B cell (primary cell): ENCODE measurements around the gene NEMP2. TPM values are rescaled to one million over a fixed set of nuclear protein-coding genes. Genes with fewer than 3 reads are reported as not detected.

Experiments used
- ATAC-seq: fragments of 200-7000 bp; cut with Tn5 transposase; one replicate; pipeline ENCODE4 v1.10.0; 2021; ENCODE audit warnings: low read depth, mild to moderate bottlenecking, moderate number of reproducible peaks, moderate library complexity
- CTCF ChIA-PET: fragments of 350-600 bp; sonication (Branson Sonifier 250); formaldehyde crosslinking; loops from one replicate; lab custom pipeline; 2021; ENCODE audit warnings: antibody characterized with exemption, inconsistent platforms; lab: Charles Lee
- POLR2A ChIA-PET: fragments of 350-600 bp; sonication (Branson Sonifier 250); formaldehyde crosslinking; loops from one replicate; lab custom pipeline; 2021; ENCODE audit warnings: antibody characterized with exemption; lab: Charles Lee
- DNase-seq: peaks from one replicate; pipeline ENCODE4 v3.0.0; 2013
- H2AFZ ChIP-seq: 2 replicates; pipeline ENCODE4 v1.6.1; 2012; ENCODE audit warnings: mild to moderate bottlenecking, low read depth, low read length; ENCODE audit not compliant: insufficient read depth, poor library complexity, severe bottlenecking
- H3K27ac ChIP-seq, 2 donors: 1 replicate in 1 of 2; 2 replicates in 1 of 2; pipeline ENCODE4 v1.5.1; 2012 to 2013; ENCODE audit warnings: low read length in 2 of 2, mild to moderate bottlenecking in 2 of 2, moderate library complexity in 1 of 2
- H3K27me3 ChIP-seq, 4 experiments: fragments of 200-600 bp in 1 of 4; sonication (generic) in 1 of 4; replicated peaks in 1 of 4; 1 replicate in 2 of 4; 2 replicates in 2 of 4; pipeline versions ENCODE4 v1.6.1 to v1.7.0; 2013 to 2016; ENCODE audit warnings: low read length in 3 of 4, mild to moderate bottlenecking in 2 of 4, mixed read lengths in 1 of 4, moderate library complexity in 1 of 4; ENCODE audit not compliant: insufficient read depth in 4 of 4, control insufficient read depth in 3 of 4; ENCODE audit errors: control extremely low read depth in 1 of 4
- H3K36me3 ChIP-seq, 2 experiments: replicated peaks in 1 of 2; 1 replicate in 1 of 2; 2 replicates in 1 of 2; pipeline versions ENCODE4 v1.6.1 to v1.7.1; 2013; ENCODE audit warnings: low read length in 1 of 2; ENCODE audit not compliant: insufficient read depth in 2 of 2, control insufficient read depth in 1 of 2; ENCODE audit errors: control extremely low read depth in 1 of 2, extremely low read depth in 1 of 2
- H3K4me1 ChIP-seq, 2 donors: fragments of 200-600 bp in 1 of 2; sonication (generic) in 1 of 2; 1 replicate in 1 of 2; 2 replicates in 1 of 2; pipeline versions ENCODE4 v1.5.1 to v1.6.1; 2013 to 2017; ENCODE audit warnings: low read length in 2 of 2; ENCODE audit not compliant: control insufficient read depth in 2 of 2, insufficient read depth in 2 of 2
- H3K4me2 ChIP-seq: replicated peaks from 2 replicates; pipeline ENCODE3; 2012; ENCODE audit warnings: mild to moderate bottlenecking, low read depth, low read length; ENCODE audit not compliant: poor library complexity, severe bottlenecking
- H3K4me3 ChIP-seq, 5 experiments: fragments of 200-600 bp in 1 of 5; sonication (generic) in 1 of 5; 1 replicate in 3 of 5; 2 replicates in 2 of 5; pipeline versions ENCODE4 v1.5.1 to v1.7.0; 2011 to 2016; ENCODE audit warnings: low read length in 4 of 5, mild to moderate bottlenecking in 4 of 5, low read depth in 2 of 5, control low read depth in 1 of 5, moderate library complexity in 1 of 5; ENCODE audit not compliant: insufficient read depth in 1 of 5; ENCODE audit errors: control extremely low read depth in 1 of 5, extremely low read depth in 1 of 5
- H3K79me2 ChIP-seq: fragments of 200-600 bp; sonication (generic); one replicate; pipeline ENCODE4 v1.6.0; 2016; ENCODE audit warnings: low read length; ENCODE audit not compliant: control insufficient read depth, insufficient read depth
- H3K9ac ChIP-seq: fragments of 200-600 bp; sonication (generic); 2 replicates; pipeline ENCODE4 v1.6.1; 2017; ENCODE audit warnings: mild to moderate bottlenecking, low read length, moderate library complexity
- H3K9me3 ChIP-seq, 3 donors: one replicate each; pipeline versions ENCODE4 v1.6.1 to v1.7.1; 2013; ENCODE audit warnings: low read length in 2 of 3; ENCODE audit not compliant: control insufficient read depth in 2 of 3, insufficient read depth in 1 of 3; ENCODE audit errors: control extremely low read depth in 1 of 3
- H4K20me1 ChIP-seq: 2 replicates; pipeline ENCODE4 v1.6.0; 2012; ENCODE audit warnings: mild to moderate bottlenecking, low read length; ENCODE audit not compliant: insufficient read depth, control insufficient read depth, poor library complexity, severe bottlenecking
- H3K27ac Mint-ChIP-seq: one replicate; pipeline ENCODE4 v1.8.0; 2021; ENCODE audit warnings: mixed read lengths
- H3K27me3 Mint-ChIP-seq: one replicate; pipeline ENCODE4 v1.8.0; 2021; ENCODE audit warnings: mixed read lengths
- H3K4me1 Mint-ChIP-seq: one replicate; pipeline ENCODE4 v1.8.0; 2021; ENCODE audit warnings: mixed read lengths
- H3K4me3 Mint-ChIP-seq: one replicate; pipeline ENCODE4 v1.8.0; 2021; ENCODE audit warnings: mixed read lengths
- H3K9me3 Mint-ChIP-seq: one replicate; pipeline ENCODE4 v1.8.0; 2022; ENCODE audit warnings: mixed read lengths; ENCODE audit not compliant: insufficient read depth
- EZH2 ChIP-seq: IDR thresholded peaks from 2 replicates; pipeline ENCODE4 v1.6.1; 2012; ENCODE audit warnings: borderline replicate concordance, low read depth, mild to moderate bottlenecking, moderate library complexity, low read length; ENCODE audit not compliant: insufficient read depth, poor library complexity, severe bottlenecking
- WGBS: methylation state at CpG from one replicate; pipeline ENCODE4 v1.1.5; 2013; ENCODE audit warnings: missing lambda C conversion rate; ENCODE audit not compliant: insufficient coverage; 5-methylcytosine and 5-hydroxymethylcytosine counted together
- intact Hi-C: fragments of 100-400 bp; cut with micrococcal nuclease; formaldehyde crosslinking; loops from one replicate; pipeline ENCODE4 v1.10.0; 2022
- polyA plus RNA-seq: library from polyadenylated mRNA; depleted of rRNA; stranded (reverse); fragments of >200 nt; gene quantifications from 2 replicates; pipeline ENCODE4 v1.2.3, GENCODE V29; 2012
- total RNA-seq, 2 donors: library from RNA; stranded (reverse); fragments of 120-200 nt in 1 of 2; gene quantifications; 1 replicate in 1 of 2; 2 replicates in 1 of 2; pipeline versions ENCODE4 v1.2.3 to v1.2.4, GENCODE V29; 2013 to 2022
- TF ChIP-seq, protein P1 (sequence below): fragments of 200-600 bp; IDR thresholded peaks from one replicate; pipeline ENCODE4 v1.8.0; 2022; ENCODE audit warnings: antibody characterized with exemption, mild to moderate bottlenecking

Gene NEMP2
- total and polyA plus RNA-seq, 2 donors (not counting 1 experiment from before 2014, with no cell fraction given) = 1.3 to 17.3 TPM

- Mint-ChIP-seq H3K9me3 (no peaks in the 10 kb centered on the region), H3K4me3 (no peak overlapping the region), H3K27ac (no peak overlapping the region), H3K27me3 (no peaks in the 10 kb centered on the region), H3K4me1 (peaks cover 42% of the 10 kb centered on the region)
- ATAC-seq = no peak
- no peak for DNase-seq
- Histone ChIP-seq H3K79me2 (peaks cover 65% of the 10 kb centered on the region), H3K9me3 (no peaks in the 10 kb centered on the region), H4K20me1 (peaks cover 21% of the 10 kb centered on the region), H3K4me1 (peaks cover 10 to 15% of the 10 kb centered on the region in 2 donors), H3K4me3 (no peak overlapping the region), H3K27me3 (no peaks in the 10 kb centered on the region), H3K36me3 (peaks cover 0 to 23% of the 10 kb centered on the region in 2 experiments), H3K9ac (no peak overlapping the region), H3K4me2 (no peak overlapping the region), H3K27ac (no peak overlapping the region), H2AFZ (no peak overlapping the region)
- intact Hi-C loops = no loop called here
- WGBS = 100% methylated on average over 2 of the region's 5 CpGs
- ChIA-PET CTCF (no interaction called here), POLR2A (no interaction called here)
- TF ChIP-seq, protein P1, sequence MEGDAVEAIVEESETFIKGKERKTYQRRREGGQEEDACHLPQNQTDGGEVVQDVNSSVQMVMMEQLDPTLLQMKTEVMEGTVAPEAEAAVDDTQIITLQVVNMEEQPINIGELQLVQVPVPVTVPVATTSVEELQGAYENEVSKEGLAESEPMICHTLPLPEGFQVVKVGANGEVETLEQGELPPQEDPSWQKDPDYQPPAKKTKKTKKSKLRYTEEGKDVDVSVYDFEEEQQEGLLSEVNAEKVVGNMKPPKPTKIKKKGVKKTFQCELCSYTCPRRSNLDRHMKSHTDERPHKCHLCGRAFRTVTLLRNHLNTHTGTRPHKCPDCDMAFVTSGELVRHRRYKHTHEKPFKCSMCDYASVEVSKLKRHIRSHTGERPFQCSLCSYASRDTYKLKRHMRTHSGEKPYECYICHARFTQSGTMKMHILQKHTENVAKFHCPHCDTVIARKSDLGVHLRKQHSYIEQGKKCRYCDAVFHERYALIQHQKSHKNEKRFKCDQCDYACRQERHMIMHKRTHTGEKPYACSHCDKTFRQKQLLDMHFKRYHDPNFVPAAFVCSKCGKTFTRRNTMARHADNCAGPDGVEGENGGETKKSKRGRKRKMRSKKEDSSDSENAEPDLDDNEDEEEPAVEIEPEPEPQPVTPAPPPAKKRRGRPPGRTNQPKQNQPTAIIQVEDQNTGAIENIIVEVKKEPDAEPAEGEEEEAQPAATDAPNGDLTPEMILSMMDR = no peak
Measured at GRCh38 chr2:190460487-190460886, 74.0 kb downstream of the NEMP2 start.

DNA sequence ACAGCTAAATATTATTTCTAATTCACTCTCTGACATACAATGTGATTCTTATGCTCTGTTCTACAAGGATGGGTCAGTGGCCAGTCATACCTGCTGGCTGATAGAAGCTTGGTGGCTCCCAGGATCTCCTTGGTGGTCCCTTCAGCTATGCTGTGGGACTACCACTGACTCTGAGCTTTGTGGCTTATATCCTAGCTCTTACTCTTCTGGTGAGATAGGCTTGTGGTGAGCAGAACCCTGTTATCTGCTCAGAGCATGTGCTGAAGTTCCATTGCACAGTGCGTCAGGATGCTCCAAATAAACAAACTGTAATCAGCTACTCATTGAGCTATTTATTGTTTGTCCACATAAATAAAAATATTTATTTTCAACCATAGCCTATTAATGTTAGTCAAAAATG lies 74.6 kb downstream of the NEMP2 start:
- peaks cover 65% of the 10 kb centered on the region for H3K79me2 ChIP-seq
- ChIA-PET POLR2A (no interaction called here), CTCF (no interaction called here)
- H3K9ac ChIP-seq = no peak overlapping the region
- no peak overlapping the region for H3K4me2 ChIP-seq
- H3K9me3 ChIP-seq = no peaks in the 10 kb centered on the region
- no CpG with 5 or more reads among the region's 1 CpG for WGBS
- H3K4me1 ChIP-seq = peaks cover 12 to 14% of the 10 kb centered on the region in 2 donors
- H3K4me1 Mint-ChIP-seq = peaks cover 42% of the 10 kb centered on the region
- H3K27ac Mint-ChIP-seq = no peak overlapping the region
- H3K9me3 Mint-ChIP-seq = no peaks in the 10 kb centered on the region
- H3K27me3 ChIP-seq = no peaks in the 10 kb centered on the region
- TF ChIP-seq, protein P1 = no peak
- TF ChIP-seq EZH2 = no peak
- no peaks in the 10 kb centered on the region for H3K27me3 Mint-ChIP-seq
- ATAC-seq (no peak), DNase-seq (no peak)
- no peak overlapping the region for H3K4me3 ChIP-seq
- intact Hi-C loops = no loop called here
- no peak overlapping the region for H2AFZ ChIP-seq
- peaks cover 21% of the 10 kb centered on the region for H4K20me1 ChIP-seq
- H3K4me3 Mint-ChIP-seq = no peak overlapping the region
- H3K27ac ChIP-seq = no peak overlapping the region
- peaks cover 0 to 23% of the 10 kb centered on the region in 2 experiments for H3K36me3 ChIP-seq
